ENCODE results near the gene OCIAD1. TPM values are rescaled to one million over a fixed set of nuclear protein-coding genes. Genes with fewer than 3 reads are reported as not detected.

Gene OCIAD1
- total RNA-seq, 4 donors from 2014 or later: 73.7 to 95.8 (median 78.9) TPM

GRCh38 chr4:48904541-48905142, 73.8 kb downstream of the OCIAD1 start:
- Histone ChIP-seq H3K4me1 (peaks cover 6 to 19% (median 16%) of the 10 kb centered on the region in 4 donors), H3K9me3 (no peaks in the 10 kb centered on the region), H3K27ac (replicated peaks in 1 of 4) (no peak overlapping the region), H3K4me3 (no peak overlapping the region), H3K27me3 (no peaks in the 10 kb centered on the region), H3K36me3 (peaks cover 0 to 9% (median 4%) of the 10 kb centered on the region in 4 donors)
- 92% methylated on average over 3 of the region's 3 CpGs for WGBS
- no peak for TF ChIP-seq EP300 (IDR thresholded peaks at IDR 0.05)
- no peak for DNase-seq (ENCODE audit: extremely low spot score)
- intact Hi-C loops (cut with DNase I): loop anchor here (5.0 kb wide), 1 partner anchor 327 kb away; no protein-coding TSS in a partner anchor

- H3K27me3 ChIP-seq: no peaks in the 10 kb centered on the region
- H3K4me1 ChIP-seq: peaks cover 6 to 19% (median 14%) of the 10 kb centered on the region in 4 donors
- H3K27ac ChIP-seq (replicated peaks in 1 of 4): no peak overlapping the region
- peak overlapping the region; percentile 63 to 78 (median 71) for H3K4me3 ChIP-seq
- no peak for TF ChIP-seq POLR2A (IDR thresholded peaks at IDR 0.05; ENCODE audit: low read depth)
- TF ChIP-seq CTCF (IDR thresholded peaks at IDR 0.05): no peak
- no peak for TF ChIP-seq EP300 (IDR thresholded peaks at IDR 0.05)
- TF ChIP-seq POLR2AphosphoS5 (IDR thresholded peaks at IDR 0.05): no peak
- DNase-seq (ENCODE audit: extremely low spot score): no peak
- WGBS: 84% methylated on average over 9 of the region's 9 CpGs
- H3K9me3 ChIP-seq: no peaks in the 10 kb centered on the region
- H3K36me3 ChIP-seq: peaks cover 0 to 9% (median 3%) of the 10 kb centered on the region in 4 donors
- intact Hi-C loops (cut with DNase I): loop anchor here (5.0 kb wide), 1 partner anchor 328 kb away; no protein-coding TSS in a partner anchor
Measured at GRCh38 chr4:48905363-48906015, 74.6 kb downstream of the OCIAD1 start.

- WGBS: 11% methylated on average over 42 of the region's 65 CpGs
- Histone ChIP-seq H3K27ac (replicated peaks in 1 of 4) (no peak within 1 kb of the TSS), H3K9me3 (no peaks in the 10 kb centered on the region), H3K36me3 (peaks cover 0 to 9% (median 3%) of the 10 kb centered on the region in 4 donors), H3K4me1 (peaks cover 6 to 19% (median 14%) of the 10 kb centered on the region in 4 donors), H3K27me3 (no peaks in the 10 kb centered on the region), H3K4me3 (peak within 1 kb of the TSS; percentile 63 to 78 (median 71))
- TF ChIP-seq CTCF (IDR thresholded peaks at IDR 0.05) (peak in 2 of 3 experiments; percentile 10 to 23), POLR2A (IDR thresholded peaks at IDR 0.05; ENCODE audit: low read depth) (no peak), POLR2AphosphoS5 (IDR thresholded peaks at IDR 0.05) (peak in 1 of 2 donors; percentile 12), EP300 (IDR thresholded peaks at IDR 0.05) (no peak)
- no peak for DNase-seq (ENCODE audit: extremely low spot score)
- intact Hi-C loops (cut with DNase I): loop anchor here (5.0 kb wide), 1 partner anchor 329 kb away; no protein-coding TSS in a partner anchor
Measured at GRCh38 chr4:48906206-48907173, 75.6 kb downstream of the OCIAD1 start, which contains the start of gene OCIAD2. TSS of gene OCIAD2 (minus strand) at chr4:48906774. CDS start at chr4:48904549, 2,225 bp downstream.

- intact Hi-C loops (cut with DNase I): loop anchor here (5.0 kb wide), 1 partner anchor 331 kb away; no protein-coding TSS in a partner anchor
- Histone ChIP-seq H3K4me1 (peaks cover 6 to 19% (median 14%) of the 10 kb centered on the region in 4 donors), H3K36me3 (peaks cover 0 to 1% (median 0%) of the 10 kb centered on the region in 4 donors), H3K27ac (replicated peaks in 1 of 4) (no peak overlapping the region), H3K4me3 (no peak overlapping the region), H3K9me3 (no peaks in the 10 kb centered on the region), H3K27me3 (no peaks in the 10 kb centered on the region)
- 88% methylated on average over 7 of the region's 7 CpGs for WGBS
- TF ChIP-seq EP300 (IDR thresholded peaks at IDR 0.05) (no peak), POLR2A (IDR thresholded peaks at IDR 0.05; ENCODE audit: low read depth) (no peak), CTCF (IDR thresholded peaks at IDR 0.05) (no peak), POLR2AphosphoS5 (IDR thresholded peaks at IDR 0.05) (no peak)
- DNase-seq (ENCODE audit: extremely low spot score): no peak
Measured at GRCh38 chr4:48907706-48908477, 77.0 kb downstream of the OCIAD1 start.
